Left cardiac atrium (tissue), 4 donors: ENCODE data around the gene ACAD11. TPM values are rescaled to one million over a fixed set of nuclear protein-coding genes. Genes with fewer than 3 reads are reported as not detected.

ENCODE experiments used
- ATAC-seq, 2 donors: fragments of 200-7000 bp; cut with Tn5 transposase; one replicate each; pipeline ENCODE4 v1.9.1; 2020; ENCODE audit warnings: mild to moderate bottlenecking in 2 of 2, moderate library complexity in 2 of 2
- DNase-seq: peaks from one replicate; pipeline ENCODE4 v3.0.0-alpha.2; 2020
- intact Hi-C, 2 donors: fragments of 100-400 bp; cut with DNase I; formaldehyde crosslinking; loops; one replicate each; pipeline versions ENCODE4 v1.14.1 to v1.15.1; 2022 to 2023
- total RNA-seq, 2 donors: library from RNA; stranded (reverse); fragmentation: NEBNext Ultra II Directional; extraction: Animal tissue kit (Norgen Biotek cat#: 25700); gene quantifications; one replicate each; pipeline ENCODE4 v1.2.1, GENCODE V29; 2021
- donor health status: DM: no; HTN: yes; CAD: no.
- donor health status: DM: no; HTN: yes; CAD: no; lungs with severe emphysema.
- donor health status: DM: yes; HTN: yes; CAD: no.
- donor health status: Dilated cardiomyopathy.

ACAD11 gene
- total RNA-seq, 2 donors from 2014 or later, result 14.1 to 18.6 TPM

GRCh38 chr3:132537297-132537696 is 122.3 kb downstream of the ACAD11 start:
- intact Hi-C loops, result loop anchor here (2.0 to 5.0 kb wide), 2 partner anchors 102 to 105 kb away; no protein-coding TSS in a partner anchor
- no peak for ATAC-seq
- DNase-seq, result no peak

- ATAC-seq (peak in 1 of 2 donors; percentile 29), DNase-seq (no peak)
- intact Hi-C loops, result loop anchor here (2.0 to 5.0 kb wide), 2 partner anchors 102 to 106 kb away; no protein-coding TSS in a partner anchor
These were observed 123.0 kb downstream of the ACAD11 start for GRCh38 chr3:132536442-132537153.

GRCh38 chr3:132535575-132536441 is 123.8 kb downstream of the ACAD11 start:
- DNase-seq (peak; percentile 72), ATAC-seq (peak; percentile 90 to 95)
- intact Hi-C loops, result loop anchor here (2.0 to 5.0 kb wide), 2 partner anchors 103 to 106 kb away; no protein-coding TSS in a partner anchor

- ATAC-seq (no peak), DNase-seq (no peak)
- intact Hi-C loops, result no loop called here
These were observed 129.0 kb downstream of the ACAD11 start for GRCh38 chr3:132530624-132531023.

- intact Hi-C loops, result no loop called here
- ATAC-seq (no peak), DNase-seq (no peak)
These were observed 137.3 kb downstream of the ACAD11 start for GRCh38 chr3:132522353-132522752.

- ATAC-seq, result no peak
- intact Hi-C loops, result no loop called here
- no peak for DNase-seq
These were observed 137.7 kb downstream of the ACAD11 start for GRCh38 chr3:132521901-132522300.

- DNase-seq, result no peak
- intact Hi-C loops, result no loop called here
- no peak for ATAC-seq
These were observed 139.7 kb downstream of the ACAD11 start for GRCh38 chr3:132519914-132520313.

- ATAC-seq (no peak), DNase-seq (no peak)
- intact Hi-C loops, result no loop called here
These were observed 142.3 kb downstream of the ACAD11 start for GRCh38 chr3:132517311-132517710.

GRCh38 chr3:132513057-132513456 is 146.6 kb downstream of the ACAD11 start:
- DNase-seq, result no peak
- ATAC-seq, result no peak
- intact Hi-C loops, result no loop called here

GRCh38 chr3:132509506-132509905 is 150.1 kb downstream of the ACAD11 start:
- intact Hi-C loops, result no loop called here
- ATAC-seq (no peak), DNase-seq (no peak)

- intact Hi-C loops, result no loop called here
- DNase-seq (no peak), ATAC-seq (no peak)
These were observed 150.5 kb downstream of the ACAD11 start for GRCh38 chr3:132509096-132509495.

Other genes starting within 250 kb of the ACAD11 start
- gene DNAJC13, start 242.3 kb downstream of the ACAD11 start, total RNA-seq, result 10 to 100 TPM; 26.4 to 30.7 TPM
- gene ACKR4, start 62.5 kb downstream of the ACAD11 start, total RNA-seq, result 1 to 10 TPM; 2.1 to 3.7 TPM
- 10 to 100 TPM; 27.3 to 41.2 TPM for gene UBA5, start 520 bp upstream of the ACAD11 start, total RNA-seq
- 10 to 100 TPM in 1 of 2 donors, 1 to 10 TPM in 1; 8.9 to 11.6 TPM for gene NPHP3, start 62.6 kb upstream of the ACAD11 start, total RNA-seq